Transverse colon (tissue), 4 donors: ENCODE data around the gene SEMA4D.

Experiments
- CTCF ChIP-seq, 5 experiments: fragments of 200-600 bp in 3 of 5; fragments of 450-650 bp in 2 of 5; sonication (generic) in 3 of 5; IDR thresholded peaks; 1 replicate in 2 of 5; 2 replicates in 3 of 5; pipeline ENCODE4 v1.5.1; 2016 to 2017; ENCODE audit warnings: antibody characterized with exemption in 5 of 5, inconsistent platforms in 3 of 5, mild to moderate bottlenecking in 2 of 5, moderate library complexity in 1 of 5
- EP300 ChIP-seq: sonication (generic); formaldehyde crosslinking; IDR thresholded peaks from one replicate; pipeline ENCODE4 v1.6.1; 2017; ENCODE audit warnings: antibody characterized with exemption, low read depth
- POLR2A ChIP-seq: fragments of 450-650 bp; IDR thresholded peaks from one replicate; pipeline ENCODE4 v1.6.1; 2016; ENCODE audit warnings: antibody characterized with exemption, mild to moderate bottlenecking, moderate library complexity
- POLR2AphosphoS5 ChIP-seq, 3 donors: sonication (generic); formaldehyde crosslinking; IDR thresholded peaks; one replicate each; pipeline ENCODE4 v1.6.1; 2016; ENCODE audit warnings: antibody characterized with exemption in 3 of 3

- TF ChIP-seq POLR2A: no peak
- no peak for TF ChIP-seq CTCF (IDR thresholded peaks at IDR 0.05)
- TF ChIP-seq POLR2AphosphoS5 (IDR thresholded peaks at IDR 0.05): no peak
- TF ChIP-seq EP300: no peak
Observed at GRCh38 chr9:89489548-89490530, 8.1 kb downstream of the SEMA4D start.
